Right lobe of liver (tissue), 6 donors: Measurements from ENCODE around the gene UCHL5. TPM values are rescaled to one million over a fixed set of nuclear protein-coding genes. Genes with fewer than 3 reads are reported as not detected.

Experiments used
- ATAC-seq, 4 donors: fragments of 200-7000 bp; cut with Tn5 transposase; one replicate each; pipeline ENCODE4 v1.9.1; 2020; ENCODE audit warnings: mild to moderate bottlenecking in 4 of 4, moderate library complexity in 4 of 4
- DNase-seq, 3 donors: peaks; one replicate each; pipeline ENCODE4 v3.0.0-alpha.2; 2020
- H3K27ac ChIP-seq, 3 donors: fragments of 200-600 bp; one replicate each; pipeline ENCODE4 v1.8.0; 2022
- H3K27me3 ChIP-seq, 2 donors: fragments of 200-600 bp; one replicate each; pipeline ENCODE4 v1.8.0; 2022
- H3K36me3 ChIP-seq, 4 donors: fragments of 200-600 bp; sonication (generic) in 1 of 4; one replicate each; pipeline versions ENCODE4 v1.5.1 to v1.8.0; 2017 to 2022; ENCODE audit warnings: control low read depth in 1 of 4
- H3K4me1 ChIP-seq, 4 donors: fragments of 200-600 bp; sonication (generic) in 1 of 4; one replicate each; pipeline versions ENCODE4 v1.5.1 to v1.8.0; 2017 to 2022; ENCODE audit warnings: control low read depth in 1 of 4
- H3K4me3 ChIP-seq, 3 donors: fragments of 200-600 bp; one replicate each; pipeline ENCODE4 v1.8.0; 2022
- H3K9me3 ChIP-seq, 4 donors: fragments of 200-600 bp; sonication (generic) in 1 of 4; one replicate each; pipeline versions ENCODE4 v1.5.1 to v1.8.0; 2017 to 2022; ENCODE audit warnings: control low read depth in 1 of 4
- POLR2A ChIP-seq: fragments of 450-650 bp; IDR thresholded peaks from one replicate; pipeline ENCODE4 v1.6.1; 2017; ENCODE audit warnings: antibody characterized with exemption, mild to moderate bottlenecking
- WGBS: methylation state at CpG from one replicate; pipeline ENCODE4 v1.1.6; 2018; ENCODE audit warnings: low coverage, low lambda C conversion rate; ENCODE audit not compliant: insufficient coverage; ENCODE audit errors: missing lambda C conversion rate; 5-methylcytosine and 5-hydroxymethylcytosine counted together
- intact Hi-C, 2 donors: fragments of 100-400 bp; cut with DNase I; formaldehyde crosslinking; loops; one replicate each; pipeline versions ENCODE4 v1.11.2 to v1.14.1; 2022
- total RNA-seq, 6 experiments: library from RNA; depleted of rRNA in 2 of 6; stranded (reverse); fragments of >200 nt in 2 of 6; fragmentation: NEBNext Ultra II Directional in 3 of 6; extraction: Animal tissue kit (Norgen Biotek cat#: 25700) in 3 of 6; gene quantifications; one replicate each; pipeline versions ENCODE4 v1.1.0 to v1.2.4, GENCODE V29; 2016 to 2023
- TF ChIP-seq, protein P1 (sequence below), 4 donors: fragments of 200-600 bp in 3 of 4; fragments of 450-650 bp in 1 of 4; IDR thresholded peaks; one replicate each; pipeline versions ENCODE4 v1.5.1 to v1.8.0; 2016 to 2022; ENCODE audit warnings: antibody characterized with exemption in 4 of 4, mild to moderate bottlenecking in 2 of 4
- donor health status: DM: no; HTN: yes; CAD: no.
- donor health status: DM: no; HTN: no; CAD: no.
- donor health status: DM: no; HTN: no; CAD: no.
- donor health status: DM: no; HTN: yes; CAD: no.
- donor health status: DM: no; HTN: yes; CAD: no.

UCHL5 gene
- total RNA-seq, 6 experiments from 2014 or later: 11.5 to 28.6 (median 22.3) TPM

- H3K4me3 ChIP-seq: no peak overlapping the region
- DNase-seq (no peak), ATAC-seq (no peak)
- H3K4me1 ChIP-seq: peaks cover 0 to 16% (median 7%) of the 10 kb centered on the region in 4 donors
- H3K36me3 ChIP-seq: no peaks in the 10 kb centered on the region
- TF ChIP-seq, protein P1, sequence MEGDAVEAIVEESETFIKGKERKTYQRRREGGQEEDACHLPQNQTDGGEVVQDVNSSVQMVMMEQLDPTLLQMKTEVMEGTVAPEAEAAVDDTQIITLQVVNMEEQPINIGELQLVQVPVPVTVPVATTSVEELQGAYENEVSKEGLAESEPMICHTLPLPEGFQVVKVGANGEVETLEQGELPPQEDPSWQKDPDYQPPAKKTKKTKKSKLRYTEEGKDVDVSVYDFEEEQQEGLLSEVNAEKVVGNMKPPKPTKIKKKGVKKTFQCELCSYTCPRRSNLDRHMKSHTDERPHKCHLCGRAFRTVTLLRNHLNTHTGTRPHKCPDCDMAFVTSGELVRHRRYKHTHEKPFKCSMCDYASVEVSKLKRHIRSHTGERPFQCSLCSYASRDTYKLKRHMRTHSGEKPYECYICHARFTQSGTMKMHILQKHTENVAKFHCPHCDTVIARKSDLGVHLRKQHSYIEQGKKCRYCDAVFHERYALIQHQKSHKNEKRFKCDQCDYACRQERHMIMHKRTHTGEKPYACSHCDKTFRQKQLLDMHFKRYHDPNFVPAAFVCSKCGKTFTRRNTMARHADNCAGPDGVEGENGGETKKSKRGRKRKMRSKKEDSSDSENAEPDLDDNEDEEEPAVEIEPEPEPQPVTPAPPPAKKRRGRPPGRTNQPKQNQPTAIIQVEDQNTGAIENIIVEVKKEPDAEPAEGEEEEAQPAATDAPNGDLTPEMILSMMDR (IDR thresholded peaks at IDR 0.05): no peak
- TF ChIP-seq POLR2A: no peak
- no peak overlapping the region for H3K27ac ChIP-seq
- intact Hi-C loops: no loop called here
- H3K9me3 ChIP-seq: no peaks in the 10 kb centered on the region
- WGBS: 85% methylated on average over 4 of the region's 4 CpGs
- no peaks in the 10 kb centered on the region for H3K27me3 ChIP-seq
Observed at GRCh38 chr1:193062698-193063463, 3.7 kb upstream of the UCHL5 start.

- TF ChIP-seq, protein P1 (IDR thresholded peaks at IDR 0.05): no peak
- no peak for TF ChIP-seq POLR2A
- DNase-seq (no peak), ATAC-seq (no peak)
- Histone ChIP-seq H3K4me1 (peaks cover 0 to 26% (median 12%) of the 10 kb centered on the region in 4 donors), H3K9me3 (no peaks in the 10 kb centered on the region), H3K4me3 (no peak overlapping the region), H3K27me3 (no peaks in the 10 kb centered on the region), H3K27ac (no peak overlapping the region), H3K36me3 (no peaks in the 10 kb centered on the region)
- intact Hi-C loops: no loop called here
- 3% methylated on average over 2 of the region's 2 CpGs for WGBS
Observed at GRCh38 chr1:193060938-193061337, 1.8 kb upstream of the UCHL5 start.

DNA sequence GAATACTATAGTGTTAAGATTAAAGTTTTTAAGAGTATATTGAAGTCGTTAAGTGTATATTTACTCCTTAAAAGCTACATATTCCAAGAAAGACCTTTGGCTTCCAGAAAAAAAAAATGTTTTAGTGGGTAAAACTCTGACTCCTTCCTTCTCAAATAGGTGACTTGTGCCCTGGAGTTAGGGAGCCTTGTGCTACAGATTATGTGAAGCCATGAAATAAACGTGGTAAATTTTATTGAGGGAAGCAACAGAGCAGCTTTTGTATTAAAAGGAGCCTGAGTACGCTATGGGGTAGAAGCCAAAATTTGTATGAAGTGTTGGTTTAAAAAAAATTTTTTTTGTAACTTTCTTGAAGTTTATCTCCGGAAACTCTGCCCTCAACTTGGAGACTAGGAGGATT is 1.2 kb upstream of the UCHL5 start:
- Histone ChIP-seq H3K4me1 (peaks cover 0 to 26% (median 12%) of the 10 kb centered on the region in 4 donors), H3K27me3 (no peaks in the 10 kb centered on the region), H3K36me3 (no peaks in the 10 kb centered on the region), H3K9me3 (no peaks in the 10 kb centered on the region), H3K27ac (peak overlapping the region; percentile 86 to 91 (median 91)), H3K4me3 (peak overlapping the region; percentile 75 to 87 (median 85))
- TF ChIP-seq POLR2A: no peak
- TF ChIP-seq, protein P1 (IDR thresholded peaks at IDR 0.05): no peak
- intact Hi-C loops: no loop called here
- DNase-seq: no peak
- ATAC-seq: no peak
- WGBS: 14% methylated on average over 4 of the region's 4 CpGs

GRCh38 chr1:193060115-193060403 is 899 bp upstream of the UCHL5 start:
- DNase-seq (no peak), ATAC-seq (no peak)
- Histone ChIP-seq H3K4me3 (peak overlapping the region; percentile 75 to 87 (median 85)), H3K36me3 (no peaks in the 10 kb centered on the region), H3K9me3 (no peaks in the 10 kb centered on the region), H3K4me1 (peaks cover 0 to 26% (median 12%) of the 10 kb centered on the region in 4 donors), H3K27ac (peak overlapping the region; percentile 86 to 91 (median 91)), H3K27me3 (no peaks in the 10 kb centered on the region)
- TF ChIP-seq, protein P1 (IDR thresholded peaks at IDR 0.05): no peak
- TF ChIP-seq POLR2A: no peak
- 0% methylated on average over 9 of the region's 9 CpGs for WGBS
- intact Hi-C loops: no loop called here
